B cell (primary cell): ENCODE measurements around the gene ADGRL2.

Source experiments
- CTCF ChIP-seq: fragments of 200-600 bp; IDR thresholded peaks from one replicate; pipeline ENCODE4 v1.8.0; 2022; ENCODE audit warnings: antibody characterized with exemption, mild to moderate bottlenecking
- EZH2 ChIP-seq: IDR thresholded peaks from 2 replicates; pipeline ENCODE4 v1.6.1; 2012; ENCODE audit warnings: borderline replicate concordance, low read depth, mild to moderate bottlenecking, moderate library complexity, low read length; ENCODE audit not compliant: insufficient read depth, poor library complexity, severe bottlenecking

DNA sequence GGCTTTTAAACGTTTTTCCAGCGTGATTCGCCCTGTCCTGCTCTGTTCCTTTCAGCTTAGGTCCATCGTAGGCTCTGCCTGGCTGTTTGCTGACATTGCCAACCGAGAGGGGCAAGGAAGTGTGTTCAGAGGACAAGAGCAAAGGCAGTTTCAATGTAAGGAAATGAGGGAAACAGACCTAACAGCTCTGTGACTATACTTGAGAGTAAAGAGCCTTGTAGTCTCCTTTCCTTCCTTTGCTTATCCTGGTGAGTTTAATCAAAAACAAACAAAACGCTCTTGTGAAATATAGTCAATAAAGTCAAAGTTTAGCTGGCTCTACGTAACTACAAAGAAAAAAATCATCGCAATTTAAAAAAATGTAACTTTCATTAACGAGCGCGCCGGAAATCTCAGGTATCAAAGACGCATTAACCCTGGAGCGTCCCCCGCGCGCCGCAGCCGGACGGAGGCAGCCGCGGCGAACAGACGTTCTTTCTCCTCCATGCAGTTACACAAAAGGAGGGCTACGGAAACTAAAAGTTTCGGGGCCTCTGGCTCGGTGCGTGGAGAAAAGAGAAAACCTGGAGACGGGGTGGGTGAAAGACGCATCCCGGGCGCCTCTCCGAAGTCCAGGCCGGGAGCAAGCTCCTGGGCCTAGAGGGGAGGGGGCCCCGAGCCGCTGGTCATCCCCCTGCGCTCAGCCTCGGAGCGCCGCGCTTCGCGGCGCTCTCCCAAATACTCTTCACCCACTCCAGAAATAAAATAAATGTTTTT lies 617 bp upstream of the ADGRL2 start:
- TF ChIP-seq EZH2: no peak
- TF ChIP-seq CTCF: no peak
